NCI-H1694 treated with DMSO at 0.1 percent for 48 hours (cell line): ENCODE data around the gene GLYAT.
"Not testable (repeated sequence)": the region's sequence is repeated elsewhere in the genome, so short reads cannot be mapped to it uniquely, and the experiment has no call there.

Experiments
- DNase-seq: peaks from one replicate; lab custom pipeline; 2025; lab: John Stamatoyannopoulos, UW

Gene GLYAT

GRCh38 chr11:58742981-58743880 lies 11.5 kb upstream of the GLYAT start:
- DNase-seq: no peak

- no peak for DNase-seq
Observed at GRCh38 chr11:58742140-58742539, 10.4 kb upstream of the GLYAT start.

- DNase-seq: no peak
Observed at GRCh38 chr11:58741127-58741526, 9.4 kb upstream of the GLYAT start.

- DNase-seq: no peak
Observed at GRCh38 chr11:58740447-58740846, 8.7 kb upstream of the GLYAT start.

- DNase-seq: no peak
Observed at GRCh38 chr11:58739725-58740430, 8.1 kb upstream of the GLYAT start.

GRCh38 chr11:58734681-58735490 lies 3.1 kb upstream of the GLYAT start:
- DNase-seq: no peak

- DNase-seq: no peak
Observed at GRCh38 chr11:58730507-58731089, 1.1 kb downstream of the GLYAT start.

- no peak for DNase-seq
Observed at GRCh38 chr11:58727415-58727797, 4.3 kb downstream of the GLYAT start.

GRCh38 chr11:58726737-58727414 lies 4.9 kb downstream of the GLYAT start:
- no peak for DNase-seq

GRCh38 chr11:58719406-58720117 lies 12.2 kb downstream of the GLYAT start:
- DNase-seq: no peak

- DNase-seq: no peak
Observed at GRCh38 chr11:58712531-58712930, 19.2 kb downstream of the GLYAT start.

GRCh38 chr11:58711832-58712231 lies 19.9 kb downstream of the GLYAT start:
- DNase-seq: no peak

- no peak for DNase-seq
Observed at GRCh38 chr11:58707767-58708166, 24.0 kb downstream of the GLYAT start.

GRCh38 chr11:58696825-58697224 lies 34.9 kb downstream of the GLYAT start:
- DNase-seq: not testable (repeated sequence)

GRCh38 chr11:58693026-58693425 lies 38.7 kb downstream of the GLYAT start:
- DNase-seq: no peak

GRCh38 chr11:58691675-58692074 lies 40.1 kb downstream of the GLYAT start:
- no peak for DNase-seq

- no peak for DNase-seq
Observed at GRCh38 chr11:58688789-58689503, 42.8 kb downstream of the GLYAT start.

- DNase-seq: no peak
Observed at GRCh38 chr11:58685973-58686722, 45.6 kb downstream of the GLYAT start.

- not testable (repeated sequence) for DNase-seq
Observed at GRCh38 chr11:58682660-58683059, 49.1 kb downstream of the GLYAT start.
